HG03439 (cell line): ENCODE measurements around the gene GYG2.
"Not testable (repeated sequence)": the region's sequence is repeated elsewhere in the genome, so short reads cannot be mapped to it uniquely, and the experiment has no call there.

Experiments used
- ATAC-seq: cut with Tn5 transposase; IDR thresholded peaks from one replicate; pipeline ENCODE4 v1.9.1; 2021; ENCODE audit warnings: mild to moderate bottlenecking, moderate library complexity; ENCODE audit not compliant: unreplicated experiment

The GYG2 gene

DNA sequence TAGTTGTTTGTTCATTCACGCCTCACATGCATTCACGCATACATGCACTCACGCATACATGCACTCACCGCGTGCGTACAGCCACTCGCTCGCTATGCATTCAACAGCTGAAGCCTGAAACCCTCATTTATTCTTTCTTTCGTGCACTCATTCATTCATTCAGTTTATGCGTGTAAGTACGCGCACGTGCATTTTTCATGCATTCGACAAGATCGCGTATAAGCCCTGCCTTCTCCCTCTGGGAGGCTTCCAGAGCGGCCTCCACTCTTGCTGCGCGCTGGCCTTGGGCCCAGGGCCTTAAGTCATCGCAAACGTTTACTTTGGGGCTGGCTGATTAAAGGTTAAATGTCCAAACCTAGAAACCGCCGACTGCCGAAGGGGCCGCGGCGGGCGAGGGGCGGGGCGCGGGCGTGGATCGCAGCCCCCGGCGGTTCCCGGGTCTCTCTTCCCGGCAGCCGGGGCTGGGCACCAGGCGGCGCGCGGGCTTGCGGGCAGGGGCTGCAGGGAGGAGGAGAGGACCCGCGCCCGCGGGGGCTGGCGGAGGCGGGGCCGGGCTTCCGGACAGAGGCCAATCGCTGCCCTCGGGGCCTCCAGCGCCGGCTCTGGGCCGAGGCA is at the start of gene GYG2:
Gene GYG2 (plus strand): TSS at position 587 of the 615 bp plus-strand sequence. CDS start 1,259 bp downstream, outside the sequence.
- ATAC-seq: no peak

- ATAC-seq: not testable (repeated sequence)
These were observed 48.1 kb upstream of the GYG2 start for GRCh38 chrX:2780472-2781225.

DNA sequence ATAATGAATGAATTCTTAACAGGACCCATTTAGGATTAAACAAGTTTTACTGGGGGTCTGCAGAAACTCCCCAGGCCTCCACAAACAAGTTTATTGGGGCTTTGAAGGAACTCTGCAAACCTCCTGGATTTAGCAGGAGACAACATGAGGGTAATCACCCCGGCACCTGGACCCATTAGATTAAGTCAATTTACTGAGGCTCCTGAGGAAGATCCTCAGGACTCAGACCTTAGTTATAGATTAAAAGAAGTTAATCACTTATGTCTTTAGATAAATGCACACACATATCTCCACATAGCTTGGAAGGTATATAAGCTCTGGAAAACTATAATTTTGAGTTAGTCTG is 47.5 kb upstream of the GYG2 start:
- ATAC-seq: no peak

DNA sequence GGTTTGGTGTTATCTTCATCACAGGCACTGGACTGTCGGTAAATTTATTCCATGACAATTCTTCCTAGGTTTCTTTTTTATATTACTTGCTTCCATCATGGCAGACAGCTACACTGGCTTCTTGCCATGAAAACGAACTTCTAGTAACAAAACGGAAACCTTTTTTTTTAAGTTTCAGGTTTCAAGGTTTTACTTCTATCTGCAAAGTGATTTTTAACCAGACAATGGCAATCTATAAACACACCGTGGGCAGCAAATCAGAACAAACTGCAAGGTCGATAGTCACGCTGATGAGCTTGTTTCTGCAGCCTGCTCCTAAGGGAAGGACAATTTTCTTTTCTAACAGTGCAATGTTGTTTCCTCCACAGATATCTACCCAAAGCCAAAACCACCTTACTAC is 47.0 kb upstream of the GYG2 start:
- ATAC-seq: no peak

GRCh38 chrX:2782171-2782570 is 46.6 kb upstream of the GYG2 start:
- ATAC-seq: no peak

DNA sequence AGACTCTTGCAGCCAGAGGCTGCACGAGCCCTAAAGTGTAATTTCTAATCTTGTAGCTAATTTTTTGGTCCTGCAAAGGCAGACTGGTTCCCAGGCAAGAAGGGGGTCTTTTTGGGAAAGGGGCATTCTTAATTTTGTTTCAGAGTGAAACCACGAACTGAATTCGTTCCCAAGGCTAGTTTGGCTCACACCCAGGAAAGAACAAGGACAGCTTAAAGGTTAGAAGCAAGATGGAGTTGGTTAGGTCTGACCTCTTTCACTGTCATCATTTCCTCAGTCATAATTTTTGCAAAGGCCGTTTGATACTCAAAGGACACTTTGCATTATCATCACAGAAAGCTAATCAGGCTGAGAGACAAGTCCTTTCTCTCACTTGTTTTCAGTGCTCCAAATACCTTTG is 46.0 kb upstream of the GYG2 start:
- ATAC-seq: no peak

DNA sequence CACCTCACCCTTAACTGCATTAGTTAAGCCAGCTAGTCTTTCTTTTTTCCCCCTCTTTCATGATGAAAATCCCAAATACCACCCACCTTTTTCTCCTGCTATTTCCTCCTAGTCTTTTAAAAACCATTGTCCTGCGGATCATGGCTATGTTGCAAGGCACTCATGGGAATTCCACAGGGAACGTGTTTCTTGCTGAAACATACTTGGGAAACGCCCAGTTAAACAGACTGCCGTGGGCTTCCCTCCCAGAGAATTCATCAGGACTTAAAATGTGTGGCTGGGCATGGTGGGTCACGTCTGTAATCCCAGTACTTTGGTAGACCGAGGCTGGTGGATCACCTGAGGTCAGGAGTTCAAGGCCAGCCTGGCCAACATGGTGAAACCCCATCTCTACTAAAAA is 44.7 kb upstream of the GYG2 start:
- no peak for ATAC-seq

- no peak for ATAC-seq
These were observed 43.2 kb upstream of the GYG2 start for GRCh38 chrX:2785538-2785937.

DNA sequence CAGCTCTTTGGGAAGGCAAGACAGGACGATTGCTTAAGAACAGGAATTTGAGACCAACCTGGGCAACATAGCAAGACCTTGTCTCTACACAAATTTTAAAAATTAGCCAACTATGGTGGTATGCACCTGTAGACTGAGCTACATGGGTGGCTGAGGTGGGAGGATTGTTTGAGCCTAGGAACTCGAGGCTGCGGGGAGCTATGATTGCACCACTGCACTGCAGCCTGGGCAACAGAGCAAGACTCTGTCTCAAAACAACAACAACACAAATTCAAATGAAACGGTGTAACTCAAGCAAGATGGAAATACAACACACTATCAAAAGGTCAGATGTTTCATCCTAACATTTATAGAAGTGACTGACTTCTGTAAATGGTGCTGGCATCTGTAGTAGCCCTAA is 39.8 kb upstream of the GYG2 start:
- no peak for ATAC-seq

DNA sequence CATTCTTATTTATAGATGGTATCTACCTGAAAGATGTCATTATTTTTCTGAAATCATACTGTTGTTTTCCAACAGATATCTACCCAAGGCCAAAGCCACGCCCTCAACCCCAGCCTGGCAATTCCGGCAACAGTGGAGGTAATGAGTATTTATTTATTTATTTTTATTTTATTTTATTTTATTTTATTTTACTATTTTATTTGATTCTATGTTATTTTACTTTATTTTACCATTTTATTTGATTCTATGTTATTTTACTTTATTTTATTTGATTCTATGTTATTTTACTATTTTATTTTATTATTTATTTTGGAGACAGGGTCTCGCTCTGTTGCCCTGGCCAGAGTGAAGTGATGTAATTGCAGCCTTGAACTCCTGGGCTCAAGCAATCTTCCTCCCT is 39.2 kb upstream of the GYG2 start:
- ATAC-seq: no peak

DNA sequence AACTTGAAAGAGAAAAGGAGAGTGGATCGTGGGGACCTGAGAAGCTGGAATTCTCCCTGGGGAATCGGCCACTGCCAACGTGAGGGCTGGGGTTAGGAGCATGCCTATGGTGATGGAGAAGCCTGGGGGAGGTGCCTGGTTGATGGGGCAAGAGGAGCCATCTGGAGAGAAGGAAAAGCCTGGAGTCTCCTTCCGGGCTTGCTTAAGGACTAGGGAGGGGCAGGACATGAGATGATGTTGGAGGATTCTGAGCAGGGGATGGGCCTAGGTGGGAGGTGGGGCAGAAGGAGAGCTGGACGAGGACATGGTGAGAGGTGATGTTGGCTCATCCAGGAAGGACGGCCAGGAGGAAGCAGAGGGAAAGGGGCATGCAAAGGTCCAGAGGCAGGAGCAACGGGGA is 35.0 kb upstream of the GYG2 start:
- ATAC-seq: no peak

DNA sequence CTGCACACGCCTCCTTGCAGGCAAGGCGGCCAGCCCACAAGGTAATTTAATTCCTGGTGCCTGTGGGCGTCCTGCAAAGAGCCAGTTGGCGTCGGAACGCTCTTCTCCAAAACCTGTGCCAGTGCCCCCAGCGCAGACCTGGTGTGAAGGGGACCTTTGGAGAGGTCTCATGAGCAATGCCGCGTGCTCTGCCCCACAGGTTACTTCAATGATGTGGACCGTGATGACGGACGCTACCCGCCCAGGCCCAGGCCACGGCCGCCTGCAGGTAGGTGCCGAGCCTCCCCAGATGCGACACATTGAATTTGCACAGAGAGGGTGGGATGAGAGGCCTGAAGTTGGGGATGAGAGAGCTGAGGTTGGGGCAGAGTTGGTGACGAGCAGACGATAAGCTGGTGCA is 34.4 kb upstream of the GYG2 start:
- ATAC-seq: no peak

GRCh38 chrX:2796808-2797207 is 31.9 kb upstream of the GYG2 start:
- not testable (repeated sequence) for ATAC-seq

- ATAC-seq: no peak
These were observed 29.4 kb upstream of the GYG2 start for GRCh38 chrX:2799369-2799768.

DNA sequence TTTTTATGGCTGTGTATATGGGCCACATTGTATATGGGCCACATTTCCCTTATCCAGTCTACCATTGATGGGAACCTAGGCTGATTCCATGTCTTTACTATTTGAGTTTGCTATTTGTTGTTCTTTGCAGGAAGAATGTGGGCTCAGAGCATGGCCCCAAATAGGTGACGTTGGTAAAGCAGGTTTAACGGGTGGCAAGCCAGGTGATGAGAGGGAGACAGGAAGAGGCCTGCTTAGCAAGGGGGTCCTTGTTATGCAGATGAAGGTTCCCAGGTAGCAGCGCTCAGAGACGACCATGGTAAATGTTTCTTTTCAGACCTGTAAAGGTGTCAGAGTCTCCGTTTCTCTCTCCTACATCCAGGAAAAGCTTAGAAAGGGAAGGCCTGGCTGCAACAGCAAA is 28.8 kb upstream of the GYG2 start:
- not testable (repeated sequence) for ATAC-seq

GRCh38 chrX:2801223-2801622 is 27.5 kb upstream of the GYG2 start:
- ATAC-seq: no peak

GRCh38 chrX:2802376-2803090 is 26.2 kb upstream of the GYG2 start:
- ATAC-seq: not testable (repeated sequence)

DNA sequence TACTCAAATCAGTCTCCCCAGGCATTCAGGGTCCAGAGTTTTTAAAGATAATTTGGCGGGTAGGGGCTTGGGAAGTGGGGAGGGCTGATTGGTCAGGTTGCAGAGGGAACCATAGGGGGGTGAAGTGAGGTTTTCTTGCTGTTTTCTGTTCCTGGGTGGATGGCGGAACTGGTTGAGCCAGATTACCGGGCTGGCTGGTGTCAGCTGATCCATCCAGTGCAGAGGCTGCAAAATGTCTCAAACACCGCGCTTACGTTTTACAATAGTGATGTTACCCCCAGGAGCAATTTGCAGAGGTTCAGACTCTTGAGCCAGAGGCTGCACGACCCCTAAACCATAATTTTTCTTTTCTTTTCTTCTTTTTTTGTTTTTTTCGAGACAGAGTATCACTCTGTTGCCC is 25.2 kb upstream of the GYG2 start:
- not testable (repeated sequence) for ATAC-seq

GRCh38 chrX:2804106-2804843 is 24.5 kb upstream of the GYG2 start:
- ATAC-seq: not testable (repeated sequence)

DNA sequence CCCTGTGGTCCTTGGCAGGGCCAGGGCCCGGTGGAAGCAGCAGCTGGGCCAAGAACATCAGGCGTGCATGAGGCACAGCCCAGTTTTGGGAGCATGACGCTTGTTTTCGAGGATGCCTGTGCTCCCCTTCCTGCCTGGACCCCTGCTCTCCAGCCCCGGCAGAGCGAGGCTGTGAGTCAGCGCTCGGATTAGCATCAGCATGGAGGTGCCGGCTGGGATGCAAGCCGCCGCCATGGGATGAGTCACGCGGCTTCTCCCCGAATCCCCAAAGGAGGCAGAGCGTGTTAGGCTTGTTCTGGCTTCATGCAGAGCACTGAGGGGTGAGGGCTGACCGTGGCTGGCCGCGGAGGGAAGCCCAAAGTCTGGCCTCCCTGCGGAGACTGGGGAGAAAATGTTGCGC is 23.9 kb upstream of the GYG2 start:
- ATAC-seq: not testable (repeated sequence)

DNA sequence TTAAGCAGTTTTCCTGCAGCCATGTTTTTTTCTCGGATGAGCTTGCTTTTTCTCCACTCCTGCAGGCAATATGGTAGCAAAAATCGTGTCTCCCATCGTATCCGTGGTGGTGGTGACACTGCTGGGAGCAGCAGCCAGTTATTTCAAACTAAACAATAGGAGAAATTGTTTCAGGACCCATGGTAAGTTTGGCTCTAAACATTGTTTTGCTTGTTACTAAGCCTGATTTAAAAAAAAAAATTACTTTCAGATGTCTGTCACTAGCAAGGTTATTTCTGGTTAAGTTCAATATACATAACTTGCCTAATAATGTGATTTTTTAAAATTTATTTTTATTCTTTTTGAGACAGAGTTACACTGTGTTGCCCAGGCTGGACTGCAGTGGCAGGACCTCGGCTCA is 17.5 kb upstream of the GYG2 start:
- ATAC-seq: no peak
